Heart right ventricle (tissue), 16 donors: Measurements from ENCODE around the gene MCF2L2. TPM values are rescaled to one million over a fixed set of nuclear protein-coding genes. Genes with fewer than 3 reads are reported as not detected.

Source experiments
- ATAC-seq, 8 donors: fragments of 200-7000 bp; cut with Tn5 transposase; one replicate each; pipeline ENCODE4 v1.9.1; 2020; ENCODE audit warnings: mild to moderate bottlenecking in 8 of 8, moderate library complexity in 8 of 8, moderate number of reproducible peaks in 1 of 8
- DNase-seq, 2 donors: peaks; one replicate each; pipeline ENCODE4 v3.0.0-alpha.2; 2020
- H3K27ac ChIP-seq, 10 donors: fragments of 200-600 bp; sonication (generic) in 2 of 10; one replicate each; pipeline versions ENCODE4 v1.5.0 to v1.8.0; 2020 to 2022; ENCODE audit warnings: mild to moderate bottlenecking in 3 of 10
- H3K27me3 ChIP-seq, 7 donors: fragments of 200-600 bp; one replicate each; pipeline ENCODE4 v1.8.0; 2021 to 2022; ENCODE audit warnings: mild to moderate bottlenecking in 2 of 7
- H3K36me3 ChIP-seq, 9 donors: fragments of 200-600 bp; sonication (generic) in 1 of 9; one replicate each; pipeline versions ENCODE4 v1.5.0 to v1.8.0; 2020 to 2022; ENCODE audit warnings: mild to moderate bottlenecking in 2 of 9
- H3K4me1 ChIP-seq, 9 donors: fragments of 200-600 bp; sonication (generic) in 1 of 9; one replicate each; pipeline versions ENCODE4 v1.5.0 to v1.8.0; 2020 to 2022; ENCODE audit warnings: mild to moderate bottlenecking in 4 of 9
- H3K4me3 ChIP-seq, 10 donors: fragments of 200-600 bp; sonication (generic) in 2 of 10; one replicate each; pipeline versions ENCODE4 v1.5.0 to v1.8.0; 2020 to 2022; ENCODE audit warnings: mild to moderate bottlenecking in 7 of 10, moderate library complexity in 2 of 10
- H3K9me3 ChIP-seq, 11 donors: fragments of 200-600 bp in 10 of 11; sonication (generic) in 2 of 11; one replicate each; pipeline versions ENCODE4 v1.5.0 to v1.8.0; 2013 to 2022; ENCODE audit warnings: mild to moderate bottlenecking in 2 of 11, control low read depth in 1 of 11, moderate library complexity in 1 of 11
- CTCF ChIP-seq, 9 donors: fragments of 200-600 bp; sonication (generic) in 2 of 9; IDR thresholded peaks; one replicate each; pipeline versions ENCODE4 v1.5.0 to v1.8.0; 2021 to 2022; ENCODE audit warnings: antibody characterized with exemption in 9 of 9, mild to moderate bottlenecking in 5 of 9, moderate library complexity in 1 of 9
- WGBS, 2 donors: extraction: QIAGEN DNeasy Blood & Tissue Kit; methylation state at CpG; one replicate each; pipeline ENCODE4 v1.1.7; 2013; ENCODE audit warnings: inconsistent platforms in 1 of 2; 5-methylcytosine and 5-hydroxymethylcytosine counted together
- intact Hi-C, 10 donors: fragments of 100-400 bp; cut with DNase I; formaldehyde crosslinking; loops; one replicate each; pipeline versions ENCODE4 v1.11.1 to v1.14.2; 2022
- polyA plus RNA-seq, 2 donors: library from polyadenylated mRNA; stranded (reverse); fragments of 200-250 nt; gene quantifications; one replicate each; pipeline ENCODE4 v1.2.3, GENCODE V29; 2013
- total RNA-seq, 10 donors: library from RNA; stranded (reverse); fragmentation: NEBNext Ultra II Directional in 3 of 10; extraction: Animal tissue kit (Norgen Biotek cat#: 25700) in 3 of 10; gene quantifications; one replicate each; pipeline versions ENCODE4 v1.2.1 to v1.2.4, GENCODE V29; 2021 to 2023
- donor health status: Arrhythmogenic right ventricular cardiomyopathy.
- donor health status: ischemic (EF 13 %, LVEDD 7.1; RV severe dilation, severe dysfunction).
- donor health status: healthy with polysubstance abuse.
- donor health status: DM: no; HTN: yes; CAD: no.
- donor health status: DM: no; HTN: no; CAD: no.
- donor health status: ischemic (EF 25% LVEDD 6.9; RV normal size, moderate dysfunction).
- donor health status: ischemic (EF 25% LVEDD 5.7; RV mildly dilated, moderate dysfunction).
- donor health status: healthy.
- donor health status: DM: yes; HTN: yes; CAD: no.
- donor health status: Ischemic cardiomyopathy.
- donor health status: ischemic (EF 35%, LVEDD 5.7; RV mildly dilated, moderate dysfunction).
- donor health status: nonischemic (EF 11% LVEDD 7.7; RV severe dilation, severe dysfunction).
- donor health status: DM: yes; HTN: yes; CAD: no.
- donor health status: PGD.
- donor health status: ischemic (EF 29% LVEDD 5.4; RV normal size, mild dysfunction).
- donor health status: nonischemic (EF 23%, LVEDD 6.1; RV moderate dilation, normal function).

Gene MCF2L2
- total and polyA plus RNA-seq, 12 donors = 0.09 to 1.5 (median 0.40) TPM; not detected in 1

GRCh38 chr3:183210862-183211341 lies 217.5 kb downstream of the MCF2L2 start:
- intact Hi-C loops = loop anchor here in 3 of 10 donors (5.0 kb wide), 1 partner anchor 41 kb away; the partner anchor contains the start of gene B3GNT5 (in 3 of the 3)
- no peak for TF ChIP-seq CTCF (IDR thresholded peaks at IDR 0.05)
- H3K4me3 ChIP-seq = peak overlapping the region in 2 of 10 donors; percentile 15 to 27
- no peaks in the 10 kb centered on the region for H3K27me3 ChIP-seq
- no peaks in the 10 kb centered on the region for H3K36me3 ChIP-seq
- no peaks in the 10 kb centered on the region for H3K9me3 ChIP-seq
- H3K27ac ChIP-seq = peak overlapping the region in 9 of 10 donors; percentile 42 to 89 (median 71)
- peaks cover 0 to 47% (median 21%) of the 10 kb centered on the region in 9 donors for H3K4me1 ChIP-seq
- peak in 1 of 2 donors; percentile 19 for DNase-seq
- peak; percentile 25 to 59 (median 53) for ATAC-seq
- WGBS, 2 donors = 53 to 71% methylated on average over 9 of the region's 9 CpGs

GRCh38 chr3:183210341-183210740 lies 218.1 kb downstream of the MCF2L2 start:
- no peaks in the 10 kb centered on the region for H3K27me3 ChIP-seq
- intact Hi-C loops = loop anchor here in 3 of 10 donors (5.0 kb wide), 1 partner anchor 42 kb away; the partner anchor contains the start of gene B3GNT5 (in 3 of the 3)
- no peak overlapping the region for H3K4me3 ChIP-seq
- 84 to 85% methylated on average over 5 of the region's 5 CpGs for WGBS, 2 donors
- peak overlapping the region in 7 of 10 donors; percentile 67 to 89 (median 77) for H3K27ac ChIP-seq
- no peaks in the 10 kb centered on the region for H3K36me3 ChIP-seq
- no peaks in the 10 kb centered on the region for H3K9me3 ChIP-seq
- DNase-seq (no peak), ATAC-seq (peak in 1 of 8 donors; percentile 22)
- H3K4me1 ChIP-seq = peaks cover 0 to 44% (median 21%) of the 10 kb centered on the region in 9 donors
- TF ChIP-seq CTCF (IDR thresholded peaks at IDR 0.05) = no peak

GRCh38 chr3:183208800-183209199 lies 219.6 kb downstream of the MCF2L2 start:
- peaks cover 0 to 31% (median 14%) of the 10 kb centered on the region in 9 donors for H3K4me1 ChIP-seq
- DNase-seq = no peak
- no peak overlapping the region for H3K27ac ChIP-seq
- TF ChIP-seq CTCF (IDR thresholded peaks at IDR 0.05) = no peak
- no peak overlapping the region for H3K4me3 ChIP-seq
- WGBS, 2 donors = 83 to 89% methylated on average over 2 of the region's 2 CpGs
- no peak for ATAC-seq
- no peaks in the 10 kb centered on the region for H3K36me3 ChIP-seq
- H3K27me3 ChIP-seq = no peaks in the 10 kb centered on the region
- intact Hi-C loops = loop anchor here in 1 of 10 donors (5.0 kb wide), 1 partner anchor 44 kb away; the partner anchor contains the start of gene B3GNT5
- H3K9me3 ChIP-seq = peaks cover 0 to 6% (median 2%) of the 10 kb centered on the region in 11 donors

DNA sequence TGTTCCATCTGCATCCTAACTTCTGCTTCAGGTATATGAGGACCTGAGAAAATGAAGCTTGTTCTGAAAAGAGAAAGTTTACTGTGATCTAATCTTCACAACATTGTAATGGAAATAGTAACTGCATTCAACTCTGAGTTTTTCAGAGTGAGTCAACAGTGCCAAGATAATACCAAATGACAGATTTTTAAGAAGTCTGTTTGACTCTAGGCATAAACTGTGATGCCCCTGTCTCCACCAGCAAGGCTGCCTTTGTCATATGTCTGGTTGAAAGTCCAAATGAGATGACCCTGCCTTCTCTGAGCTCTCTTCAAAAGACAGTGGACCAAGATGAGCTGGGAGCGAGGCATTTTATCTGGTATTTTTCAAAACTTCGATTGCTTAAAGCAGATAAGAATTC lies 220.2 kb downstream of the MCF2L2 start:
- H3K27me3 ChIP-seq = no peaks in the 10 kb centered on the region
- no peak for ATAC-seq
- no peak overlapping the region for H3K27ac ChIP-seq
- peaks cover 0 to 25% (median 14%) of the 10 kb centered on the region in 9 donors for H3K4me1 ChIP-seq
- no peaks in the 10 kb centered on the region for H3K36me3 ChIP-seq
- no peak for TF ChIP-seq CTCF (IDR thresholded peaks at IDR 0.05)
- H3K4me3 ChIP-seq = no peak overlapping the region
- WGBS, 2 donors = 73 to 82% methylated on average over 2 of the region's 2 CpGs
- H3K9me3 ChIP-seq = peaks cover 0 to 11% (median 8%) of the 10 kb centered on the region in 11 donors
- no peak for DNase-seq
- intact Hi-C loops = loop anchor here in 1 of 10 donors (5.0 kb wide), 1 partner anchor 44 kb away; the partner anchor contains the start of gene B3GNT5
